Measurements from ENCODE around the gene SND1. TPM values are rescaled to one million over a fixed set of nuclear protein-coding genes. Genes with fewer than 3 reads are reported as not detected.

Gene SND1
- total and polyA plus RNA-seq, 12 donors, result 58.9 to 266 (median 132) TPM

GRCh38 chr7:127946847-127947246, 294.9 kb downstream of the SND1 start:
- 93 to 96% (median 95%) methylated on average over 1 of the region's 1 CpG for WGBS, 4 donors
- no peak for DNase-seq
- Histone ChIP-seq H3K36me3 (replicated peaks in 1 of 2) (no peaks in the 10 kb centered on the region), H3K4me3 (no peak overlapping the region), H3K27ac (no peak overlapping the region), H3K4me1 (replicated peaks in 1 of 2) (peaks cover 0 to 4% of the 10 kb centered on the region in 2 donors), H3K27me3 (no peaks in the 10 kb centered on the region), H3K9me3 (replicated peaks in 1 of 3) (no peaks in the 10 kb centered on the region)
- TF ChIP-seq POLR2A (IDR thresholded peaks at IDR 0.05), result no peak
- no peak for TF ChIP-seq CTCF (IDR thresholded peaks at IDR 0.05)
- intact Hi-C loops (cut with DNase I), result no loop called here

DNA sequence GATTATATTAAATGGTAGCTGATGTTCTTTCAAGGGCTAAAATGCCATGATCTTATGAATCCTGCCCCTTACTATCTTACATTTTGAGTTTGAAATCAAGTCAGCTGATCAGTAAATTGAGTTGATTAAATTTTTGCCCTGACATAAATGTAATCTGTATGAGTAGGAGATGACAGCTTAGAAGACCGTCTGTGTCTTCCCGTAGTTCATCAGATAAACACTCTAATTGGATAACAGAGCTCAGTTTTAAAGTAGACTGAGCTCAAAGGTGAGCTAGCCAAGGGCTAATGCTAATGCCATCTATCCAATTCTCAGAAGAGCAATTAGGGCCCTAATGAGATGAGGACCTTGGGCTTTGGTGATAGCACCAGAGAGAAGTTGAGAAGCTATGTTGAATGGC, 296.3 kb downstream of the SND1 start:
- H3K4me1 ChIP-seq (replicated peaks in 1 of 2), result peaks cover 0 to 4% of the 10 kb centered on the region in 2 donors
- DNase-seq, result no peak
- H3K9me3 ChIP-seq (replicated peaks in 1 of 3), result no peaks in the 10 kb centered on the region
- TF ChIP-seq CTCF (IDR thresholded peaks at IDR 0.05) (no peak), POLR2A (IDR thresholded peaks at IDR 0.05) (no peak)
- no peaks in the 10 kb centered on the region for H3K36me3 ChIP-seq (replicated peaks in 1 of 2)
- intact Hi-C loops (cut with DNase I), result no loop called here
- no peak overlapping the region for H3K4me3 ChIP-seq
- WGBS, 4 donors, result 85 to 96% (median 92%) methylated on average over 2 of the region's 2 CpGs
- no peak overlapping the region for H3K27ac ChIP-seq
- no peaks in the 10 kb centered on the region for H3K27me3 ChIP-seq

DNA sequence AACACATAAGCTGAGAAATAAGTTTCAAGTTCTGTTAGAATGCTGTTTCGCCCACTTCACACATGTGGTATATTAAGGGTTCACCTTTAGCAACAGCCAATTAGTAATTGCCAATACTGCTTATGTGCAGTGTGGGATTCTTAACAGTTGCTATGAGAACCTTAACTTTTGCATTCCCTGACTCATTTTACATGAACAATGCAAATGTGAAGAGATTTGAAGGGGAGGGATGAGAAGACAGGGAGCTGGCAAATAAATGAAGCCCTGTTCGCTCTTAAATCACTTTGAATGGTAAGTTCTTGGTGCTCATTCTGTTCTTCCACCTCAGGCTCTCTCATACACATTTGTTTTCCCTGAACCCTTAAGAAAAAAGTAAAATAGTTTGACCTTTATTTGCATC, 296.9 kb downstream of the SND1 start:
- Histone ChIP-seq H3K9me3 (replicated peaks in 1 of 3) (no peaks in the 10 kb centered on the region), H3K4me3 (no peak overlapping the region), H3K27ac (no peak overlapping the region), H3K36me3 (replicated peaks in 1 of 2) (no peaks in the 10 kb centered on the region), H3K27me3 (no peaks in the 10 kb centered on the region), H3K4me1 (replicated peaks in 1 of 2) (peaks cover 0 to 4% of the 10 kb centered on the region in 2 donors)
- intact Hi-C loops (cut with DNase I), result no loop called here
- DNase-seq, result no peak
- TF ChIP-seq CTCF (IDR thresholded peaks at IDR 0.05) (no peak), POLR2A (IDR thresholded peaks at IDR 0.05) (no peak)
- 96 to 98% (median 97%) methylated on average over 2 of the region's 2 CpGs for WGBS, 4 donors

GRCh38 chr7:127949769-127950222, 297.8 kb downstream of the SND1 start:
- Histone ChIP-seq H3K27ac (no peak overlapping the region), H3K4me3 (no peak overlapping the region), H3K36me3 (replicated peaks in 1 of 2) (no peaks in the 10 kb centered on the region), H3K4me1 (replicated peaks in 1 of 2) (peaks cover 0 to 8% of the 10 kb centered on the region in 2 donors), H3K27me3 (no peaks in the 10 kb centered on the region), H3K9me3 (replicated peaks in 1 of 3) (no peaks in the 10 kb centered on the region)
- DNase-seq, result no peak
- TF ChIP-seq CTCF (IDR thresholded peaks at IDR 0.05) (no peak), POLR2A (IDR thresholded peaks at IDR 0.05) (no peak)
- intact Hi-C loops (cut with DNase I), result no loop called here
- 45 to 91% (median 79%) methylated on average over 1 of the region's 1 CpG for WGBS, 4 donors
